HTR-8/SVneo (cell line): ENCODE measurements around the gene TLN1.

Source experiments
- DNase-seq: peaks from one replicate; pipeline ENCODE4 v3.0.0; 2011; ENCODE audit warnings: low spot score, mixed read lengths; ENCODE audit not compliant: insufficient read length
- FAIRE-seq: peaks from 2 replicates; lab custom pipeline; 2011; peaks lifted over from hg19 to GRCh38; lab: Jason Lieb, UNC

Gene TLN1

GRCh38 chr9:35730486-35730854 lies 1.5 kb downstream of the TLN1 start:
- DNase-seq (no peak), FAIRE-seq (no peak)

GRCh38 chr9:35729700-35730485 lies 2.1 kb downstream of the TLN1 start:
- peak; percentile 63 for DNase-seq
- no peak for FAIRE-seq

GRCh38 chr9:35729101-35729500 lies 2.9 kb downstream of the TLN1 start:
- FAIRE-seq (no peak), DNase-seq (no peak)

- no peak for FAIRE-seq
- DNase-seq, result peak; percentile 53
These were observed 3.7 kb downstream of the TLN1 start for GRCh38 chr9:35728041-35728971.

- DNase-seq (no peak), FAIRE-seq (no peak)
These were observed 4.3 kb downstream of the TLN1 start for GRCh38 chr9:35727676-35728040.

GRCh38 chr9:35726931-35727330 lies 5.1 kb downstream of the TLN1 start:
- no peak for DNase-seq
- no peak for FAIRE-seq

- DNase-seq, result no peak
- no peak for FAIRE-seq
These were observed 6.6 kb downstream of the TLN1 start for GRCh38 chr9:35725362-35725761.

- FAIRE-seq, result no peak
- DNase-seq, result no peak
These were observed 8.1 kb downstream of the TLN1 start for GRCh38 chr9:35723908-35724307.

GRCh38 chr9:35723426-35723825 lies 8.6 kb downstream of the TLN1 start:
- DNase-seq (no peak), FAIRE-seq (no peak)

- no peak for FAIRE-seq
These were observed 12.4 kb downstream of the TLN1 start for GRCh38 chr9:35719546-35719945.

GRCh38 chr9:35718721-35719511 lies 13.1 kb downstream of the TLN1 start:
- no peak for FAIRE-seq
- no peak for DNase-seq

More at GRCh38 chr9:35719546-35719945, 12.4 kb downstream of the TLN1 start:
- DNase-seq, result no peak

GRCh38 chr9:35717132-35717870 lies 14.7 kb downstream of the TLN1 start:
- FAIRE-seq, result no peak
- DNase-seq, result no peak

- no peak for DNase-seq
- no peak for FAIRE-seq
These were observed 15.8 kb downstream of the TLN1 start for GRCh38 chr9:35716230-35716629.

GRCh38 chr9:35714579-35715252 lies 17.3 kb downstream of the TLN1 start:
- DNase-seq, result no peak
- FAIRE-seq, result no peak

GRCh38 chr9:35714123-35714522 lies 17.9 kb downstream of the TLN1 start:
- DNase-seq, result no peak
- no peak for FAIRE-seq

- FAIRE-seq, result no peak
- DNase-seq, result no peak
These were observed 18.4 kb downstream of the TLN1 start for GRCh38 chr9:35713578-35713977.

GRCh38 chr9:35712762-35713400 lies 19.1 kb downstream of the TLN1 start:
- FAIRE-seq (no peak), DNase-seq (no peak)

- DNase-seq (no peak), FAIRE-seq (no peak)
These were observed 20.2 kb downstream of the TLN1 start for GRCh38 chr9:35711501-35712428.
